Amniotic epithelial cell (primary cell): ENCODE measurements around the gene PPP1R13B.
A peak's percentile ranks its signal among the peaks of the same experiment; 100 is the strongest.

Experiments
- DNase-seq: peaks from one replicate; pipeline ENCODE4 v3.0.0-alpha.2; 2010; ENCODE audit warnings: low read depth

PPP1R13B gene

GRCh38 chr14:103731916-103732867 is 115.2 kb downstream of the PPP1R13B start:
- DNase-seq, result no peak

DNA sequence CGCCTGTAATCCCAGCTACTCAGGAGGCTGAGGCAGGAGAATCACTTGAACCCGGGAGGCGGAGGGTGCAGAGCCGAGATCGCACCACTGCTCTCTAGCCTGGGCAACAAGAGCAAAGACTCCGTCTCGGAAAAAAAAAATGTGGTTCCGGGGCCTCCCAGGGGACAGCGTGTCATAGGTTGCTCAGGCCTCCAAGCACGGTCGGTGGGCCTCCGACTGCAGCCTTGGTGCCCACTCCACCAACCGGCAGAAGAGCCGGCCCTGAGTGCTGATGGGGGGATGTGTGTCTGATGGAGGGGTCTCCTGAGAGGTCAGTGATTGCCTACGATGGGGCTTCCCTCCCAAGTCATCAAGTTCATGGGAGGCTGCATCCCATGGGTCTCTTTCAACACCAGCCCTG is 115.9 kb downstream of the PPP1R13B start:
- no peak for DNase-seq

- peak; percentile 47 for DNase-seq
Observed at GRCh38 chr14:103730490-103731035, 116.8 kb downstream of the PPP1R13B start.

GRCh38 chr14:103729496-103730448 is 117.6 kb downstream of the PPP1R13B start:
- no peak for DNase-seq

DNA sequence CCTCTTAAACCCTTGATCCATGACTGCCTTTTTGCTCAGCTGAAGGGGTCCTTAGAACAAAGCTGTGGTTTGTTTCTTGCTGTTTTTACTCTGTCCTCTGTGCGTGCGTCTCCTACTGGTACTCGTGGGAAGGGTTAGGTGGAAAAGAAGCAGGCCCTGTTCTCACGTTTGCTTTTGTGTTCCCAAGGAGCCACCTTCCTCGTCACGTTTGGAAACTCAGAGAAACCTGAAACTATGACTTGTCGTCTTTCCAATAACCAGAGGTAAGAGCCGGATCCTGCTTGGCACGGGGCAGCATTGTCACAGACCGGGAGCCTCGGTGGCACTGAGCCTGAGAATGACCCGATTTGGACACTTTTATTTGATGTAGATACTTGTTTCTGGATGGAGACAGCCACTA is 118.7 kb downstream of the PPP1R13B start:
- DNase-seq, result no peak

- DNase-seq, result no peak
Observed at GRCh38 chr14:103728141-103728540, 119.2 kb downstream of the PPP1R13B start.

- DNase-seq, result no peak
Observed at GRCh38 chr14:103727313-103727980, 119.9 kb downstream of the PPP1R13B start.

GRCh38 chr14:103726474-103726873 is 120.9 kb downstream of the PPP1R13B start:
- DNase-seq, result no peak

DNA sequence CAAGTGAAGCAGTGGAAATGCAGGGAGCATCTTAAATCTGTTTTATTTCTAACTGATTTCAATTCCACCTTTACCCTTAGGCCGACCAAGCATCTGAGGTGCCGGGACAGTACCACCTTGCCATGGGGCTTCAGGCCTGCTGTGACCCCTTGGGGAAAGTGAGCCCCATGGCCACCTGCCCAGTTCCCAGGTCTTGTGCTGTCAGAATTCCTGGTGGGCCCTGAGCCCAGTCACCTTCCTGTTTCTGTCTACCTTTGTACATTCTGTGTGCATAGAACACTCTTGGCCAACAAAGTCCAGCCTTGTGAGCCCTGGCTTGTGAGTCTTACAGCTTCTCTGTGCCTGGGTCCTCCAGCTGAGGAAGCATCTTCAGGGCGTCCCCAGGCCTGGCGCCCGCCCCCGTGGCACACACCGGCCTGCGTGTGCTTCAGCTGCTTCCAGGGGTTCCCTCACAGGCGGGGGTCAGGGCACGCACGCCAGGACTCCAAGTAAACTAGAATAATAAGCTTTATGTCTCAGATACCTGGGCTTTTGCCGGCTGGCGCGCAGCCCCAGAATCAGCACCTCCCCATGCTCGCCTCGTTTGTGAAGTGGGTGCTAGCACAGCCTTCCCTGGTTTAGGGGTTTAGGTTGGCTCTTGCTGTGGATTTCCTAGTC is 121.5 kb downstream of the PPP1R13B start:
- no peak for DNase-seq

GRCh38 chr14:103725001-103725682 is 122.2 kb downstream of the PPP1R13B start:
- DNase-seq, result no peak

- DNase-seq, result peak; percentile 91
Observed at GRCh38 chr14:103724116-103724515, 123.3 kb downstream of the PPP1R13B start.

DNA sequence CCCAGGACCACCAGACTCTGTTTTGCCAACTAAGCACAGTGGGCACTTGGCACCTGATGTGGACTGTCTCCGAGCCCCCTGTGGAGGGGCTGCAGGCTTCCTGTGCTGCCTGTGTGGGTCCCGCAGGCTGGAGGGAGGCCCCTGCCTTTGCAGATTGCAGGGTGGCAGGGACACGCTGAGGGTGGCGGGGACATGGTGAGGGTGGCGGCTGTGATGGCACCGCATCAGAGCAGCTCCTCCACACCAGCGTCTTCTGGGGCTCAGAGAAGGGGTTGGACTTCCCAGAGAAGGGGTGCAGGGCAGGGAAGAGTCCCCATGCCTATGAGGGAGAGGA is 123.7 kb downstream of the PPP1R13B start:
- DNase-seq, result no peak

DNA sequence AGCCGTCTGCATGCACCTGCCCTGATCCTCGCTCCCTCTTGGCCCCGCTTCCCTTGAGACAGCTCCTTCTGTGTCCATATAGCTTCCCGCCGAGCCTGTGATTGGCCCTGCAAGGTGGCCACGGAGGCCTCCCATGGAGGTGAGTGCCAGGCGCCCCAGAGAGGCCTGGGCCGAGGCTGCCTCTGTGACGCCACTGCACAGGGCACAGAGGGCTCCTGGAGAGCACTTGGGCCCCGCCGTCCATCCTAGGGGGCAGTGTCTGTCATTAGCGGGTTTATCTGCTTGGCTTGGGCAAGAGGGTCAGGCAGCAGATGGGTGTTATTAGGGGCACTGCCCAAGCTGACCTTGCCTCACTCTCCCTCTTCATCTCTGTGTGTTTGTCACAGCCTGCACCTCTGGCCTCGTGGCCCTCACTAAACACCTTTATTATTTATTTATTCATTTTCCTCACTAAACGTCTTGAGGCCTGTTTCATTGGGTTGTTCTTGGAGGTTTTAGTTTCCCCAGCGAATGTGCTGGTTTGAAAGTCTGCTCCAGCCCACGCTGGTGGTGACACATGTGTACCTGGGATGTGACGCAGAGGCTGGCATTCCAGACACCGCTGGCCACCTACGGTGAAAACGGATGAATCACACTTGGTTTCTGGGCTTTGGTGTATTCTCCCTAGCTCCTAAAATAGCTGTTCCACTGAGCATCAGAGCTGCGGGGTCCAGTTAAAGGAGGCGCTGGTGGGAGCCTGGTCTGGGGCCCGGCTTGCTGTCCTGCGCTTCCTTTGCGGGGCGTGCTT is 125.8 kb downstream of the PPP1R13B start:
- peak; percentile 51 for DNase-seq

DNA sequence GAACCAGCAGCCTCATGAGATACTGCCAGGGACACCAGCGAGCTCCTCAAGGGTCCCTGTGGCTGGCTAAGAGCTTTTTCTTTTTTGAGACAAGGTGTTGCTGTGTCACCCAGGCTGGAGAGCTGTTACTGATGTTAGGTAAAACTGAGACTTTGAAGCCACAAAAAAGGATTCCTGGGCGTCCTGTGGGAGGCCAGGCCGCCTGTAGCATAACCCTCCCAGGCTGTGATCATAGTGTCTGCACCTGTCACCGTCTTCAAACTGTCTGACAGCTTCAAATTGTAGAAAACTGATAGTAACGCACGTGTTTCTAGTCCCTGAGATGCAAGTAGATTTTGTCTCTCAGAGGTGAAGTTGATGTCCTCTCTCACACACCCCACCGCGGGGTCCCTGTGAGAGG is 127.6 kb downstream of the PPP1R13B start:
- no peak for DNase-seq

GRCh38 chr14:103718572-103718971 is 128.8 kb downstream of the PPP1R13B start:
- peak; percentile 84 for DNase-seq

GRCh38 chr14:103716899-103717411 is 130.4 kb downstream of the PPP1R13B start:
- no peak for DNase-seq

DNA sequence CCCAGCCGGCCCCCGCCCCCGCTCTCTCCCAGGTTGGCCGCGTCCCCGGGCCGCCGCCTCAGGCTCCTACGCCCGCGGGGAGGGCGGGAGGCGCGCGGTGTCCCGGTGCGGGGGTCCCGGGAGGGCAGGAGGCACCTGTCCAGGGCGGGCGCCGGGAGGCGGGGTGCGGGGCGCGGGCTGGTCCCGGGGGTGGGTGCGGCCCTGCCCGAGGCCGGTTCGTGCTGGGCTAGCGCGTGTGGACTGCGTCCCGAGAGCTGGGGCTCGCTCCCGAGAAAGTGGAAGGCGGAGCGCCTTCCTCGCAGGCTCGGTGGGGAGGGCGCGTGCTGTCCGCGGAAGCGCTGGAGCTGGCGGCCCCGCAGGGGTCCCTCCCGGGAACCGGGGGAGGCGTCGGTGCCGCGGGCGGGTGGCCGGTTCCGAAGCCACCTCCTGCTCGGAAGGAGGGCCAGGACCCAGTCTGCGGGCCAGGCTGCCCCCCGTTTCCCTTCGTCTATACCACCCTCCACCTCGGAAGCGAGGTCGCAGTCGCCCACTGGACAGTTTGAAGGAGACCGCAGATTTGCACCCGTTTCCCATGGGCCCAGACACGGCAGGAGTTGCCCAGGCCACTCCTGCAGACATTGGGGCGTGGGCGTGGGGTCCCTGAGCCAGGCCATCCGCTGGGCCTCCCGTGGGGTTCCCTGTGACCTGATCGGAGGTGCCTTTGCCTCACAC is 131.1 kb downstream of the PPP1R13B start:
- no peak for DNase-seq

DNA sequence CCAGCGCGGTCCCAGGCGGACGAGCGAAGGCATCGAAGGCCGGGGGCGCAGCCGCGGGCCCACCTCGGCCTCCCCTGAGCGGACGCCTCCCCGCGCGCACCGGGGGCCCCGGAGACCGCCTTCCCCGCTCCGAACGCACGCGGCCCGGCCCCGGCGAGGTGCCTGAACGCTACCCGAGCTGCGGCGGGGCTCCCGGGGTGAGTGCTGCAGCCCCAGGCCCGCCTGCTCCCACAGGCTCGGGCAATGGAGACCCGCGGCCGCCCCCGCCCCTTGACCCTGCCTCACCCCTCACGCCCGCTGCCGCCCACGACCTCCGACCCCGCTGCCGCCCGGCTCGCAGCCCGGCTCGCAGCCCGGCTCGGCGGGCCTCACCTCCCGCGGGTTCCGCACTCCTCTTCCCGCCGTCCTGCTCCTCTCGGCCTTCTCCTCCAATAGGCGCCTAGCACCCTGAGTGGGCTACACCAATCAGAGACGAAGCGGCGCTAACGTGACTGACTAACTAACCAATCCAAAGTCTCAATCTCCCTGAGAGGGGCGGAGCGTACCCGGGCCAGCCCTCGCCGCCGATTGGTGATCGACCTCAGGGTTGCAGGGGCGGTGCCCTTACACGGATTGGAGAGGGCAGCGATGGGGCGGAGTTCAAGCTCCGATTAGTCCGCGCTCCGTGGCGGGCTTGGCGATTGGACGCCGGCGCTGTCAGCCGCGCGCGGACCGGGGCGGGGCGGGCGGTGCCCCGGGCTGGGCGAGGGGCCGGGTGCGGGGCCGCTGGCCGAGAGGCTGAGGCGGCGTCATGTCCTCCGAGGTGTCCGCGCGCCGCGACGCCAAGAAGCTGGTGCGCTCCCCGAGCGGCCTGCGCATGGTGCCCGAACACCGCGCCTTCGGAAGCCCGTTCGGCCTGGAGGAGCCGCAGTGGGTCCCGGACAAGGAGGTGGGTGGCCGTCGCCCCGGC is 132.0 kb downstream of the PPP1R13B start, which contains the start of the genes XRCC3 and ZFYVE21:
Gene XRCC3 (minus strand): TSS at position 400 of the 949 bp plus-strand sequence. CDS start 4,364 bp downstream, outside the sequence.
Gene ZFYVE21 (plus strand): TSS at position 759 of the 949 bp plus-strand sequence. CDS start 32 bp downstream, at position 791.
- peak; percentile 98 for DNase-seq
